ENCODE results near the gene MIA.
"Not testable (repeated sequence)": the region's sequence is repeated elsewhere in the genome, so short reads cannot be mapped to it uniquely, and the experiment has no call there.

MIA gene

GRCh38 chr19:40774916-40775631, at the start of gene MIA:
Gene MIA (plus strand): TSS chr19:40775521. CDS start chr19:40775543, 22 bp downstream.
- FAIRE-seq = no peak

- no peak for FAIRE-seq
Observed at GRCh38 chr19:40726279-40726678, 49.0 kb upstream of the MIA start.

- not testable (repeated sequence) for FAIRE-seq
Observed at GRCh38 chr19:40730065-40730464, 45.3 kb upstream of the MIA start.

- FAIRE-seq = not testable (repeated sequence)
Observed at GRCh38 chr19:40732304-40732703, 43.0 kb upstream of the MIA start.

GRCh38 chr19:40733149-40733548, 42.2 kb upstream of the MIA start:
- FAIRE-seq = no peak

- no peak for FAIRE-seq
Observed at GRCh38 chr19:40735013-40735771, 40.1 kb upstream of the MIA start.

- FAIRE-seq = no peak
Observed at GRCh38 chr19:40736661-40737060, 38.7 kb upstream of the MIA start.

DNA sequence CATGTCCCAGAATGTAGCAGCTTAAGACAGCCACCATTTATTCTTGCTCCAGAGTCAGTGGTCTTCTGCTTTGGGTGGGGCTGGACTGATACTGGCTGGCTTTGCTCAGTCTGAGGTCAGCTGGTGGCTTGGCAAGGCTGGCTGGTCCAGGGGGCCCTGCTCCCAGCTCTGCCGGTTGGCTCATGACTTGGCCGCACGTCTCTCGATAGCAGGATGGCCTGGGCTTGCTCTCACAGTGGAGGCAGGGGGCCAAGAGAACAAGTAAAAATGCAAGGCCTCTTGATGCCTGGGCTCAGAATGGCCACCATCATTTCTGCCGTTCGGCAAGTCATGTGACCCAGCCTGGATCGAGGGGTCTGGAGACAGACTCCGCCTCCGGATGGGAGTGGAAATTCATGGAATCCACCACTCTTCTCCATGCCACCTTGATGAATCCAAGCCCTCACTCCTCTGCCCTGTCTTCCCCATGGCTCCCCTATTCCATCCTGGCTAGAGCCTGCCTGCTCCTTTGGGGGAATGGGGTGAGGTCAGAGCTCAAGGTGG, 38.1 kb upstream of the MIA start:
- FAIRE-seq = no peak

- no peak for FAIRE-seq
Observed at GRCh38 chr19:40739030-40739839, 36.1 kb upstream of the MIA start.

DNA sequence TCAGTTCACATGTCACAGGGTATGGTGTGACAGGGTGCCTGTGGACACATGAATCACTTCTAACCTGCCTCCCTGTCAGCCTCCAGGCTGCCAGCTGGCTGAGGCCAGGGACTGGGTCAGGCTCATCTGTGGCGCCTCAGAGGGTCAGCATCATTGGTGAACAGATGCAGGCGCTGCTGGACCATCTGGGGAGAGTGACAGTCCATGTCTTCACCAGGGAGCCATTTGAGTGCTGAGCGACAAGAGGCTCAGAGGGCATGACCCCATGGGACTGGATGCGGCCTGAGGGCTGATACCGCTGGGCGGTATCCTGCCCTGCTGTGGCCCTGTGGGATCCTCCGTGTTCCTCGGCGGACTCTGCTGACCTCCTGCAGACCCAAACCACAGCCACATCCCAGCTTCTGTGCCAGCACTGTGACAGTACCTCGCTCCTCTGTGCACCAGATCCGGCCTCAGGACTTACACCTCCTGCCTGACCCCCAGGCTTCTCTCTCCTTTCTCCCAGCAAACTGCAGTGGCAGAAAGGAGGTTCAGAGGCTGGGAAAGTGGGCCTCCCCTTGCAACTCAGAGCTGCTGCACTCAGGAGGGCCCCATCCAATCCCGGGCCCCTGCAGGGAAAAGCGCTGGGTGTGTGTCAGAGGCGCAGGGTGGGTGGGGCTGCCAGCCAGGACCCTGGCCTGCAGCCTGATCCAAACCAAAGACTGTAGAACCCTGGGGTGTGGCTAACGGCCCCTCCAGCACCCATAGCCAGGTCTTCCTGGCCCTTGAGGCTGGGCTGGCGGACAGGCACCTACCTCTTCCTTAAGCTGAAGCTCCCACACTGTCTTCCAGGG, 35.2 kb upstream of the MIA start:
- FAIRE-seq = no peak

- no peak for FAIRE-seq
Observed at GRCh38 chr19:40740747-40741146, 34.6 kb upstream of the MIA start.

DNA sequence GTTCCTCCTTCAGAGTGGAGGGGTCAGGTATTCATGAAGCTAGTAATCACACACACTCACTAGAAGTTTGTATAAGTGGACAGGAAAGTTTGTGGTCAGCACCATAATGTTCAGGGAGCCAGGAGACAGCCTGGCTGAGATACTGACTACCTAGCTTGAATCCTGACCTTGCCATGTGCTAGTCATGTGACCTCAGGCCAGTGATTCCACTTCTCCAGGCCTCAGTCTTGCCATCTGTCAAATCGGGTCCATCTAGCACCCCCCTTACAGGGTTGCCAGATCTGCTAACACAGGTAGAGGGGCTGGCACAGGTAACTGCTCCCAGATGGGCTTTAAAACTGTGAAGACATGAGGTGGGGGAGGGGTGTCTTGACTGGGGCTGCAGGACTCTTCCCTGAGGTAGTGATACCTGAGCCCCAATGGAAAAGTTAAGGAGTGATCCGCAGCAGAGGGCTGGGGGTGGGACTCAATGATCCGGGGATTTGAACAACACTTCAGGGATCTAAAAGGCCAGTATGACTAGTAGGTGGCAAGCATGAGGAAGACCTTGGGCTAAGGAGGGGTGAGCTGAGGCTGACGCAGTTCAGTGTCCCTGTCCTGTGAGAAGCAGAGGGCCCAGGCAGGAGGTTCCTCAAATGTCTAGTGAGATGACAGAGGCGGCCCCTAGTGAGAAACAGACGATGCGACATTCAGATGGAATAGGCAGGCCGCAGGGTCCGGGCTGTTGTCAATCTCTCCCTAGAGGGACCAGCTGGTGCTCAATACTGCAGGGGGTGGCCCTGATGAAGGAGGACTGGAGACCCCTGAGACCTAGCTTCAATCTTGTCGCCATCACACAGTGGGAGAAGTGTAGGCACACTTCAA, 33.6 kb upstream of the MIA start:
- no peak for FAIRE-seq

DNA sequence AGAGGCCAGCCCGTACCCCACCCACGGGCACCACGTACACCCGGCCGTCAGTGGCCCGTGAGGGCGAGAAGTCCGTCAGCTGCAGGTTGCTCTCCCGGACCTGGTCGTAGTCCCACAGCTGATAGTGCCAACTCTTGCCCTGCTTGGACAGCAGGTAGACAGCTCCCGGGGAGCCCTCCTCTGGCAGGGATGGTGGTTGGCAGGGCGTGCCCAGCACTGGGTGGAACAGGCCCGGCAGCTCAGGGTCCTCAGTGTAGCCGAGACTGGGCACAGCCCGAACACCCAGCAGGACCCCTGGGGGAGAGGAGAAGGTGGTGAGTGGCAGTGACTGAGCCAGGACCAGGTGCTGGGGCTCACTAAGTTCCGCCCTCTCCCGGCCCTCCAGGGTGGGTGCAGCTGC, 32.8 kb upstream of the MIA start:
- FAIRE-seq = no peak

GRCh38 chr19:40742886-40743285, 32.4 kb upstream of the MIA start:
- FAIRE-seq = no peak

DNA sequence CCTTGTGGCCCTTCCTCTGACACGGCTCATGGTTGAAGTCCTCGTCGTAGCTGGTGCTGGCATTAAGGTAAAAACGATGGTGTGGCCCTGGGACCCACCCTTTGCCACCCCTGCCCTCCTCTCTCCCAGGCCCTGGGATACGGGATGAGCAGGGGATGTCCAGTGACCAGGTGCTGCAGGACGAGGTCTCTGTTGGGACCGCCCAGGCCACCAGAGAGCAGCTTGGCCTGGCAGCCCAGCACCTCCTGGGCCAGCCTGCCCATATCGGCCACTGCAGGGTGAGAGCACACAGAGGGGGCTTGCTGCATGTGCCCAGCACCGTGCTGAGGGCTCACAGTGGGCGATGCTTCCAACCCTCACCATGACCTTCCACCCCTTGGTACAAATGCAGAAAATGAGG, 31.4 kb upstream of the MIA start:
- FAIRE-seq = no peak

DNA sequence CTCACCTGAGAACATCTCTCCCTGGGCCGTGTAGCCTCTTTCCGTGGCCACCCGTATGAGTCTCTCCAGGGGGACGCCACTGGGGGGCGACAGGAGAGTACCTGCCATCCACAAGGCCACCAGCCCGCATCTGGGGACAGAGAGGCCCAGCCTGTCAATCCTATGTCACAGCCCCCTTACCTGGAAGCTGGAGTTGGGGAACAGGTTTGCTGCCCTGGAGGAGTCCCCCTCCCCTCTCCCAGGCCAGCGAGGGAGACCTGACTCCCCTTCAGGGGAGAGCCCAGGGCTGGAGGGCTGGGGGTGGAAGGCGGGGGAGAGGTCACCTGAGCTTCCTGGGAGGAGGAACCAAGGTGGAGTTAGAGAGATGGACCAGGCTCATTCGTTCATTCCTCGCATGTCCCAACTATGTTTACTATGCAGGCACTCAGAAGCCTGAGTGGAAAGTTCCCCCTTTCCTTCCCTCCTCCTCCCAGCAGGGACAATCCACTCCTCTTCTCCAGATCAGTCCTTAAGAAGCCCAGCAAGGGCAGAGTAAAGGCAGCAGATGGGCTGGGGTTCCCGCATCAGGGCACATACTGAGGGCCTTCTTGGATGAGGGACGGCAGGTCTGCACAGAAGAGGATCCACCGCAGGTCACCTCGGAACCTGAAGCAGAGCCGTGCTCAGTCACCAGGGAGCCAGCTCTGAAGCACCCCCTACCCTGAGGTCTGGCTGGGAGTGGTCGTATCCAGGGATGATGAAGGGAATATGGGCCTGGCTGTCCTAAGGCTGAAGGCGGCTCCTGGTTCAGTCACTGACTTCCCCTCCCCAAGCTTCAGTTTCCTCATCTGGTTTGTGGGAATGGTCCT, 30.5 kb upstream of the MIA start:
- no peak for FAIRE-seq

DNA sequence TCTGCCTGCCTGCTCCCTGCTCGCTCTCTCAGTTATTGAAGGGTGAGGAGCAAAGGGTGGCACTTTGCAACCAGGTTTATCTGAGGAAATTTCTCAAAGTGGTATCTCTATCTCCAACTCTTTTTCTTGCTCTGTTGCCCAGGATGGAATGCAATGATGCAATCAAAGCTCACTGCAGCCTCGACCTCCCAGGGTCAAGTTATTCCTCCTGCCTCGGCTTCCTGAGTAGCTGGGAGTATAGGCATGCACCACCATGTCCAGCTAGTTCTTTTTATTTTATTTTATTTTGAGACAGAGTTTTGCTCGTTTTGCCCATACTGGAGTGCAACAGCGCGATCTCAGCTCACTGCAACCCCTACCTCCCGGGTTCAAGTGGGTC, 29.9 kb upstream of the MIA start:
- FAIRE-seq = no peak

DNA sequence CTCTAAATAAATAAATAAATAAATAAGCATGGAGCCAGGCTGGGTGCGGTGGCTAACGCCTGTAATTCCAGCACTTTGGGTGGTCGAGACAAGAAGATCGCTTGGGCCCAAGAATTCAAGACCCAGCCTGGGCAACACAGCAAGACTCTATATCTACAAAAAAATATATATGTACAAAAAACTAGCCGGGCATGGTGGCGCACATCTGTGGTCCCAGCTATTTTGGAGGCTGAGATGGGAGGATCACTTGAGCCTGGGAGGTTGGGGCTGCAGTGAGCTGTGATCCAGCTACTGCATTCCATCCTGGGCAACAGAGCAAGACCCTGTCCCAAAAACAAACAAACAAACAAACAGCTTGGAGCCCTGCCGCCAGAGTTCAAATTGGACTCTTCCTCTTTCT, 27.8 kb upstream of the MIA start:
- no peak for FAIRE-seq

DNA sequence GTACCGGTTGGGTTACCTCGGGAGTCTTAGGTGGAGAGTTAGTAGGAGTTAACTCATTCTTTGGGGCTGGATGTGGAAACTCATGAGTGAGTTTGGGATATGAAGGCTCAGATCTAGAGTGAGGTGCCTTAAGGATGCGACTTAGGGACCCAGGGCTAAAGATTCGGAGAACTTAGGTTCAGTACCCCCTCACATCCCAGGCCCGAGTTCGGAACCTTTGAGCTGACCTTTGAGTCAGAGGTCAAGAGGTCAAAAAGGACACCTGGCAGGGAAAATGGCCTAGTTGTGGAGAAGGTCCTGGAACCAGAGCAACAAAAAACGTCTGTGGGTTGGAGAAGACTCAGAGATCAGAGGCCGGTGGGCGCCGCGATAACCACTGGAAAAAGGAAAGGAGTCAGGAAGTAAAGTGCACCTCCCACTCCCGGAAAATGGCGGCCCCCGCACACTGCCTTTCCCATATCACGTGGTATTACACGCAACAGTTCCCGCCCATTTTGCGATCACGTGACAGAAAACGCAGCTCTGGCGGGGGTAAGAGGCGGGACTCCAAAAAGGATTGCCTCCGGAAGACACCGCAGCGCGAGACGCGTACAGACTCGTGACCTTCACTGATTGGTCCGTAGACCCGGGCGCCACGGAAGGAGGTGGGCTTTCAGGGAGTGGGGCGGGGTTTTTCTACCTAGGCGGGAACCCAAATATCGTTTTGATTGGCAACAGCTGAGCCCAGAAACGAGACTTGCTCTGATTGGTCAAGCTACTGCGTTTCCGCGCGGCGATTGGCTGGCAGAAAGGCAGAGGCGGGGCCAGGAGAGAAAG, 25.1 kb upstream of the MIA start, which contains the start of gene ACTMAP:
TSS of gene ACTMAP (minus strand) at position 420 of the 816 bp plus-strand sequence. CDS start 674 bp downstream, outside the sequence.
- peak; percentile 97 for FAIRE-seq
